GM19463 (cell line): Measurements from ENCODE around the gene IDS.
"Not testable (repeated sequence)": the region's sequence is repeated elsewhere in the genome, so short reads cannot be mapped to it uniquely, and the experiment has no call there.

Experiments used
- ATAC-seq: cut with Tn5 transposase; IDR thresholded peaks from one replicate; pipeline ENCODE4 v1.9.1; 2021; ENCODE audit warnings: mild to moderate bottlenecking, moderate library complexity; ENCODE audit not compliant: unreplicated experiment

IDS gene

GRCh38 chrX:149504915-149505651 is at the start of gene IDS:
Gene IDS (minus strand): TSS chrX:149505306. CDS start chrX:149505137, 169 bp downstream.
- ATAC-seq, result peak; percentile 71

GRCh38 chrX:149551939-149552248 is 46.8 kb upstream of the IDS start:
- not testable (repeated sequence) for ATAC-seq

- ATAC-seq, result peak; percentile 43
Observed at GRCh38 chrX:149551245-149551938, 46.3 kb upstream of the IDS start.

GRCh38 chrX:149550454-149550853 is 45.3 kb upstream of the IDS start:
- not testable (repeated sequence) for ATAC-seq

- not testable (repeated sequence) for ATAC-seq
Observed at GRCh38 chrX:149549701-149550100, 44.6 kb upstream of the IDS start, which contains the start of gene HSFX3. Gene HSFX3 (minus strand): TSS chrX:149549924. CDS start chrX:149549852, 72 bp downstream.

- not testable (repeated sequence) for ATAC-seq
Observed at GRCh38 chrX:149547782-149548181, 42.7 kb upstream of the IDS start.

GRCh38 chrX:149546962-149547361 is 41.9 kb upstream of the IDS start:
- ATAC-seq, result not testable (repeated sequence)

GRCh38 chrX:149545545-149546543 is 40.7 kb upstream of the IDS start:
- peak; percentile 59 for ATAC-seq

GRCh38 chrX:149541521-149542047 is 36.5 kb upstream of the IDS start:
- no peak for ATAC-seq

GRCh38 chrX:149540621-149541520 is 35.8 kb upstream of the IDS start, which contains the start of gene EOLA1:
Gene EOLA1 (plus strand): TSS chrX:149541012. CDS start chrX:149545631, 4,619 bp downstream.
- ATAC-seq, result peak; percentile 68

- ATAC-seq, result peak; percentile 24
Observed at GRCh38 chrX:149540131-149540620, 35.1 kb upstream of the IDS start.

GRCh38 chrX:149539283-149540130 is 34.4 kb upstream of the IDS start:
- peak; percentile 33 for ATAC-seq

- ATAC-seq, result not testable (repeated sequence)
Observed at GRCh38 chrX:149537474-149537873, 32.4 kb upstream of the IDS start.

- ATAC-seq, result not testable (repeated sequence)
Observed at GRCh38 chrX:149534926-149535602, 30.0 kb upstream of the IDS start.

GRCh38 chrX:149533999-149534398 is 28.9 kb upstream of the IDS start:
- ATAC-seq, result not testable (repeated sequence)

GRCh38 chrX:149532868-149533267 is 27.8 kb upstream of the IDS start:
- ATAC-seq, result not testable (repeated sequence)

GRCh38 chrX:149531599-149531998 is 26.5 kb upstream of the IDS start:
- ATAC-seq, result peak; percentile 80

- ATAC-seq, result no peak
Observed at GRCh38 chrX:149528381-149528780, 23.3 kb upstream of the IDS start.
